ENCODE measurements around the gene RBMS1. TPM values are rescaled to one million over a fixed set of nuclear protein-coding genes. Genes with fewer than 3 reads are reported as not detected.

Gene RBMS1
- polyA plus RNA-seq, 1 donor from 2014 or later, result 8.4 TPM

DNA sequence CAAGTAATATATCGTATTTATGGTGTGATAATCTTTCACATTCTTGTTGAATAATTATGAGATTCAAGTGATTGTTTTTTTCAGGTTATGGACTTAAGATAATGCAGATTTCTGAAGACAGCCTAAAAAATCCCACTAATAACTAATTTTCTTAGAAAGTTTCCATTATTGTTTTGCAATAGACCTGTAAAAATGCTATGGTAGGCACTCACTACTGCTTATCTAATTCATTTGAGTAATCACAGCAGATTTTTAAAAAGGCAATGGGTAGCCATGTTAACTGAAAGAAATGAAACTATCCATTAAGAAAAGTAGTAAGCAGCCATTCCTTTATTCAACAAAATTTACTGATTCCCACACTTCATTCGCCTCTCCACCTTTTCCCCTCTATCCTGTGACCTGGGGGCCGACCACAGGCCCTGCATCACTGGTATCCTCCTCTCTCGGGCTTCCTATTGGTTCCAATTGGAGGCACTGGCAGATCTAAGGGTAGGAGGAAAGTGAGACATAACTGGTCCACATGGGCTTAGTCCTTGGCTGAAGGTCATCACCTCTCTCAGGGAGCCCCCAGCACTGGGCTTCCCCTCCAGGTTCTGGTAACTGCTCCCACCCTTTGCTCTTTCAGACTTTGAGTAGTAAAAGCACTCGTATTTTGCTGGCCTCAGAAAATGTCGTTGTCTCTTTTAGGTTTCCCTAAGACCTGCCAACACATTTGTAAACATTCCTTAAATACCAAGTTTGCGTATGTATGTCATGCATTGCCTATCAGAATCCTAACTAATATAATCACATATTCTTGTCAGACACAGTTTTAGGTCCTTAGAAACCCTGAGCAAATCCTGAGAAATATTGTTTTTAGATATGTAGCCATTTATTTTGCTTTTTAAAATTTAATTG is 18.5 kb downstream of the RBMS1 start:
- no peaks in the 10 kb centered on the region for H3K9me3 ChIP-seq (ENCODE audit: low read length)
- H3K9ac ChIP-seq (ENCODE audit: low read length), result no peak overlapping the region
- H3K79me2 ChIP-seq (replicated peaks; ENCODE audit: insufficient read depth, low read length), result no peaks in the 10 kb centered on the region
- H3K36me3 ChIP-seq (ENCODE audit: insufficient read depth, low read length), result no peaks in the 10 kb centered on the region
- peaks cover 11% of the 10 kb centered on the region for H3K27me3 ChIP-seq (ENCODE audit: insufficient read depth, low read depth, low read length)
- H3K9me2 ChIP-seq (ENCODE audit: insufficient read depth, low read length), result no peaks in the 10 kb centered on the region
- H3K4me3 ChIP-seq (ENCODE audit: low read length), result no peak overlapping the region
- H3F3A ChIP-seq (ENCODE audit: insufficient read depth, low read length, poor library complexity, severe bottlenecking), result no peaks in the 10 kb centered on the region
- no peaks in the 10 kb centered on the region for H4K20me1 ChIP-seq (ENCODE audit: insufficient read depth)
- TF ChIP-seq CTCF (IDR thresholded peaks at IDR 0.05; ENCODE audit: poor library complexity, severe bottlenecking) (no peak), POLR2AphosphoS5 (IDR thresholded peaks at IDR 0.05) (no peak), EZH2 (IDR thresholded peaks at IDR 0.05; ENCODE audit: borderline replicate concordance, insufficient read depth, low read length, poor library complexity, severe bottlenecking) (no peak), EP300 (conservative IDR thresholded peaks at IDR 0.05; ENCODE audit: poor library complexity, severe bottlenecking) (no peak), MXI1 (conservative IDR thresholded peaks at IDR 0.05; ENCODE audit: poor library complexity, severe bottlenecking) (no peak), SMC3 (conservative IDR thresholded peaks at IDR 0.05; ENCODE audit: poor library complexity) (no peak), TAF1 (IDR thresholded peaks at IDR 0.05; ENCODE audit: low read depth) (no peak)
- no peak overlapping the region for H2AFZ ChIP-seq (ENCODE audit: low read depth, low read length)
- no peak overlapping the region for H3K4me2 ChIP-seq (ENCODE audit: low read length)
- H3K27ac ChIP-seq (ENCODE audit: low read length), result no peak overlapping the region

DNA sequence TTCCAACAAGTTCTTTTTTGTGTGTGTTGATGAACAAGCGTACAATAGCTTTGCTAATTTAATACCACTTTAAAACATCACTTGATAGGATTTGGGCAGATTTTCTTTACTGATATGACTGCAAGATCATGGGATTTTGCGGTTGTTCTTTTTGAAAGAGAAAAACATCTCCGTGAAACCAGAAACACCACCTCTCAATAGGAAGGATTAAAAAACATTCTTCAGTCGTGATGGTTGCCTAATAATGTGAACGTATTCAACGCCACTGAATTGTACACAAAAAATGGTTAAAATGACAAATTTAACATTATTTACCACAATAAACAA is 19.3 kb downstream of the RBMS1 start:
- Histone ChIP-seq H3K9me2 (ENCODE audit: insufficient read depth, low read length) (no peaks in the 10 kb centered on the region), H3K9ac (ENCODE audit: low read length) (no peak overlapping the region)

More for the DNA sequence above, 19.3 kb downstream of the RBMS1 start:
- TF ChIP-seq EZH2 (IDR thresholded peaks at IDR 0.05; ENCODE audit: borderline replicate concordance, insufficient read depth, low read length, poor library complexity, severe bottlenecking) (no peak), REST (IDR thresholded peaks at IDR 0.05; ENCODE audit: borderline replicate concordance) (no peak), TAF1 (IDR thresholded peaks at IDR 0.05; ENCODE audit: low read depth) (no peak), CTCF (IDR thresholded peaks at IDR 0.05; ENCODE audit: poor library complexity, severe bottlenecking) (no peak), EP300 (conservative IDR thresholded peaks at IDR 0.05; ENCODE audit: poor library complexity, severe bottlenecking) (no peak), POLR2AphosphoS5 (IDR thresholded peaks at IDR 0.05) (no peak), MXI1 (conservative IDR thresholded peaks at IDR 0.05; ENCODE audit: poor library complexity, severe bottlenecking) (no peak), SMC3 (conservative IDR thresholded peaks at IDR 0.05; ENCODE audit: poor library complexity) (no peak)
- Histone ChIP-seq H3K4me3 (ENCODE audit: low read length) (no peak overlapping the region), H3K27me3 (ENCODE audit: insufficient read depth, low read depth, low read length) (peaks cover 11% of the 10 kb centered on the region), H3K79me2 (replicated peaks; ENCODE audit: insufficient read depth, low read length) (no peaks in the 10 kb centered on the region), H4K20me1 (ENCODE audit: insufficient read depth) (no peaks in the 10 kb centered on the region), H3K36me3 (ENCODE audit: insufficient read depth, low read length) (no peaks in the 10 kb centered on the region), H3K4me2 (ENCODE audit: low read length) (no peak overlapping the region), H3K27ac (ENCODE audit: low read length) (no peak overlapping the region), H3F3A (ENCODE audit: insufficient read depth, low read length, poor library complexity, severe bottlenecking) (no peaks in the 10 kb centered on the region), H2AFZ (ENCODE audit: low read depth, low read length) (no peak overlapping the region), H3K9me3 (ENCODE audit: low read length) (no peaks in the 10 kb centered on the region)

All from neural cell (in vitro differentiated cells).